GM12878 (cell line): Measurements from ENCODE around the gene TNFSF4. TPM values are rescaled to one million over a fixed set of nuclear protein-coding genes. Genes with fewer than 3 reads are reported as not detected.

ENCODE experiments used
- ATAC-seq: fragments of 200-7000 bp; cut with Tn5 transposase; 3 replicates; pipeline ENCODE4 v1.9.1; 2020; ENCODE audit warnings: mild to moderate bottlenecking, moderate library complexity
- BruUV-seq: library from RNA; stranded (reverse); fragments of 400-500 nt; replicated peaks from 2 replicates; lab custom pipeline; 2021; lab: Mats Ljungman, UMichigan
- CTCF ChIA-PET: fragments of 300-600 bp; sonication (Branson Sonifier 250); formaldehyde crosslinking; extraction: SDS; loops from one replicate; lab custom pipeline; 2021; ENCODE audit warnings: inconsistent platforms; lab: Yijun Ruan, JAX
- POLR2A ChIA-PET: fragments of 350-600 bp; formaldehyde crosslinking; extraction: SDS; loops from one replicate; lab custom pipeline; 2021; ENCODE audit warnings: inconsistent platforms; lab: Charles Lee
- RAD21 ChIA-PET: fragments of 300-600 bp; sonication (Branson Sonifier 250); formaldehyde crosslinking; loops from one replicate; lab custom pipeline; 2023; ENCODE audit warnings: antibody characterized with exemption; ENCODE audit not compliant: unreplicated experiment; lab: Charles Lee
- SMC1A ChIA-PET: fragments of 300-600 bp; sonication (Branson Sonifier 250); formaldehyde crosslinking; loops from one replicate; lab custom pipeline; 2023; ENCODE audit not compliant: unreplicated experiment, uncharacterized antibody; lab: Charles Lee
- DNase-seq: peaks from one replicate; pipeline ENCODE4 v3.0.0-alpha.2; 2011; ENCODE audit warnings: low read depth, low spot score
- FAIRE-seq: peaks from 3 replicates; lab custom pipeline; 2011; peaks lifted over from hg19 to GRCh38; lab: Jason Lieb, UNC
- H2AFZ ChIP-seq: 2 replicates; pipeline ENCODE4 v1.6.0; 2011; ENCODE audit warnings: low read depth, low read length, control low read depth; ENCODE audit not compliant: control insufficient read depth
- H3K27ac ChIP-seq: 2 replicates; pipeline ENCODE4 v1.5.1; 2011; ENCODE audit warnings: control low read depth; ENCODE audit not compliant: control insufficient read depth, insufficient read depth
- H3K27me3 ChIP-seq, 2 experiments: replicated peaks in 1 of 2; 2 replicates each; pipeline versions ENCODE4 v1.6.0 to v1.6.1; 2011; ENCODE audit warnings: low read length in 1 of 2; ENCODE audit not compliant: control insufficient read depth in 2 of 2, insufficient read depth in 2 of 2
- H3K36me3 ChIP-seq, 2 experiments: 2 replicates each; pipeline ENCODE4 v1.5.1; 2011; ENCODE audit warnings: low read length in 1 of 2; ENCODE audit not compliant: control insufficient read depth in 2 of 2, insufficient read depth in 2 of 2
- H3K4me1 ChIP-seq: 2 replicates; pipeline ENCODE4 v1.6.1; 2011; ENCODE audit warnings: mild to moderate bottlenecking, low read length, moderate library complexity, mixed read lengths; ENCODE audit not compliant: control insufficient read depth, insufficient read depth
- H3K4me2 ChIP-seq: 2 replicates; pipeline ENCODE4 v1.6.0; 2011; ENCODE audit warnings: control low read depth; ENCODE audit not compliant: control insufficient read depth, insufficient read depth
- H3K4me3 ChIP-seq: fragments of 200-600 bp; sonication (generic); 2 replicates; pipeline ENCODE4 v1.5.1; 2016
- H3K79me2 ChIP-seq: 2 replicates; pipeline ENCODE4 v1.6.0; 2011; ENCODE audit warnings: low read length; ENCODE audit not compliant: control insufficient read depth, insufficient read depth
- H3K9ac ChIP-seq: 2 replicates; pipeline ENCODE4 v1.8.0; 2011; ENCODE audit warnings: low read length, control low read depth, mixed read lengths; ENCODE audit not compliant: control insufficient read depth, insufficient read depth
- H3K9me3 ChIP-seq: replicated peaks from 3 replicates; pipeline ENCODE4 v1.5.1; 2011; ENCODE audit warnings: mild to moderate bottlenecking, low read length; ENCODE audit not compliant: control insufficient read depth, insufficient read depth
- H4K20me1 ChIP-seq: 2 replicates; pipeline ENCODE4 v1.6.0; 2011; ENCODE audit not compliant: control insufficient read depth, insufficient read depth
- ATF2 ChIP-seq: IDR thresholded peaks from 2 replicates; pipeline ENCODE4 v1.6.1; 2012; ENCODE audit warnings: low read length, inconsistent platforms
- ATF7 ChIP-seq: fragments of 450-650 bp; IDR thresholded peaks from 2 replicates; pipeline ENCODE4 v1.6.1; 2016; ENCODE audit warnings: low read depth, mild to moderate bottlenecking
- IRF3 ChIP-seq: fragments of 450-650 bp; IDR thresholded peaks from 2 replicates; pipeline ENCODE4 v1.6.1; 2014; ENCODE audit warnings: mild to moderate bottlenecking
- LARP7 ChIP-seq: fragments of 450-650 bp; IDR thresholded peaks from 2 replicates; pipeline ENCODE4 v1.6.1; 2017; ENCODE audit warnings: mild to moderate bottlenecking
- MAX ChIP-seq: IDR thresholded peaks from 2 replicates; pipeline ENCODE4 v1.6.1; 2012; ENCODE audit warnings: low read depth, low read length, improper control_type of control experiment
- MYC ChIP-seq: IDR thresholded peaks from 2 replicates; pipeline ENCODE4 v1.6.1; 2011; ENCODE audit warnings: mild to moderate bottlenecking, low read length, moderate library complexity, inconsistent platforms; ENCODE audit not compliant: insufficient read depth, insufficient replicate concordance, insufficient read length, severe bottlenecking
- NBN ChIP-seq: fragments of 450-650 bp; IDR thresholded peaks from 2 replicates; pipeline ENCODE4 v1.6.1; 2016
- PAX5 ChIP-seq: IDR thresholded peaks from 2 replicates; pipeline ENCODE4 v1.6.1; 2011; ENCODE audit warnings: low read depth, low read length, borderline replicate concordance
- PAX8 ChIP-seq: fragments of 450-650 bp; IDR thresholded peaks from 2 replicates; pipeline ENCODE4 v1.6.1; 2017; ENCODE audit warnings: mild to moderate bottlenecking, moderate library complexity
- PBX3 ChIP-seq: IDR thresholded peaks from 2 replicates; pipeline ENCODE4 v1.6.1; 2011; ENCODE audit warnings: mild to moderate bottlenecking, low read depth, low read length, moderate library complexity; ENCODE audit not compliant: insufficient replicate concordance
- RFX5 ChIP-seq: IDR thresholded peaks from 2 replicates; pipeline ENCODE4 v1.6.1; 2011; ENCODE audit warnings: low read depth, low read length, improper control_type of control experiment
- ZNF687 ChIP-seq: fragments of 450-650 bp; IDR thresholded peaks from 2 replicates; pipeline ENCODE4 v1.6.1; 2017; ENCODE audit warnings: mild to moderate bottlenecking, moderate library complexity
- in situ Hi-C: fragments of 300-500 bp; cut with MboI; formaldehyde crosslinking; loops from 9 replicates; pipeline ENCODE4 v1.14.3; 2018; ENCODE audit warnings: mixed read lengths
- intact Hi-C: fragments of 100-400 bp; cut with micrococcal nuclease; formaldehyde crosslinking; loops from one replicate; pipeline ENCODE4 v1.14.2; 2022; ENCODE audit not compliant: unreplicated experiment
- polyA plus RNA-seq, 11 experiments: library from polyadenylated mRNA; depleted of rRNA in 4 of 11; unstranded in 6 of 11; stranded (reverse) in 5 of 11; fragments of >200 nt; fragmentation: Nextera tagmentation in 4 of 11; fragmentation: Illumina TruSeq in 1 of 11; extraction: Ambion mirVana in 4 of 11; extraction: Trizol in 1 of 11; gene quantifications; 1 replicate in 1 of 11; 2 replicates in 10 of 11; pipeline versions ENCODE4 v1.2.1 to v1.2.3, GENCODE V29; 2011 to 2016; ENCODE audit warnings: inconsistent platforms in 2 of 11, missing spikeins in 2 of 11, low read depth in 1 of 11
- total RNA-seq, 4 experiments: library from RNA; depleted of rRNA in 3 of 4; stranded (reverse); fragments of >200 nt in 3 of 4; fragmentation: Illumina TruSeq in 1 of 4; extraction: Trizol in 1 of 4; gene quantifications; 2 replicates each; pipeline versions ENCODE4 v1.2.1 to v1.2.3, GENCODE V29; 2013 to 2021

The TNFSF4 gene
- total and polyA plus RNA-seq, 10 of the 15 experiments (the other 5 are each of a cell fraction or from before 2014, with no cell fraction given) = 8.1 to 31.0 (median 12.9) TPM

GRCh38 chr1:173245892-173246291 lies 38.8 kb upstream of the TNFSF4 start:
- DNase-seq (no peak), FAIRE-seq (no peak), ATAC-seq (no peak)
- Histone ChIP-seq H3K36me3 (no peaks in the 10 kb centered on the region), H3K9ac (no peak overlapping the region), H3K79me2 (no peaks in the 10 kb centered on the region), H2AFZ (no peak overlapping the region), H3K27me3 (no peaks in the 10 kb centered on the region), H4K20me1 (no peaks in the 10 kb centered on the region), H3K9me3 (peaks cover 10% of the 10 kb centered on the region; the same call in 2 of the 3 replicates), H3K4me2 (no peak overlapping the region), H3K27ac (no peak overlapping the region), H3K4me3 (no peak overlapping the region), H3K4me1 (no peaks in the 10 kb centered on the region; the same call in 1 of the 2 replicates)
- ChIA-PET SMC1A (no interaction called here), RAD21 (interaction anchor here (0.7 to 0.9 kb wide), 2 partner anchors 31 to 44 kb away, joined by 3 to 4 read pairs; no protein-coding TSS in a partner anchor), POLR2A (no interaction called here), CTCF (interaction anchor here (1.3 to 1.9 kb wide), 2 partner anchors 9 kb away, joined by 7 to 10 read pairs; no protein-coding TSS in a partner anchor)
- no TSS peak for BruUV-seq
- intact Hi-C loops = no loop called here
- in situ Hi-C loops = no loop called here
- TF ChIP-seq IRF3 = no peak
- no peak for TF ChIP-seq ZNF687
- TF ChIP-seq ATF2 = no peak
- TF ChIP-seq LARP7 = no peak
- TF ChIP-seq ATF7 = no peak
- no peak for TF ChIP-seq PAX8
- no peak for TF ChIP-seq MYC
- TF ChIP-seq PAX5 = no peak
- no peak for TF ChIP-seq PBX3
- TF ChIP-seq NBN = no peak
- TF ChIP-seq RFX5 = no peak
- no peak for TF ChIP-seq MAX
